GM18517 (cell line): ENCODE data around the gene ZNF536.

ENCODE experiments used
- ATAC-seq: cut with Tn5 transposase; IDR thresholded peaks from one replicate; pipeline ENCODE4 v1.9.1; 2021; ENCODE audit warnings: mild to moderate bottlenecking, moderate library complexity; ENCODE audit not compliant: unreplicated experiment

Gene ZNF536

GRCh38 chr19:30371960-30372824, at the start of gene ZNF536:
ZNF536 (plus strand) TSS chr19:30372384; CDS start chr19:30443563, 71,179 bp downstream.
- ATAC-seq: no peak

- no peak for ATAC-seq
Observed at GRCh38 chr19:30322641-30323320, 49.4 kb upstream of the ZNF536 start.

DNA sequence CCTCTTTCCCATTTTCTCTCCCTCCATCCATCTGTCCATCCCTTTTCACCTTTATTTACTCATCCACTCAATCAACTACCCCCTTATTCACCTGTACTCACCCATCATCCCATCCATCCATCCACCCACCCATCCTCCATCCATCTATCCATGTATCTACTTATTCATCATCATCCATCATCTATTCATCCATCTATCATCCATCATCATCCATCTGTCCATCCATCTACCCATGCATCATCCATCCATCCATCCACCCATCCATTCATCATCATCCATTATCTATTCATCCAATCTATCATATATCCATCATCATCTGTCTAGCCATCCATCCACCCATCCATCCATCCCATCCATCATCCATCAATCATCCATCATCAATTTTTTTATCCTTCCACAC, 48.3 kb upstream of the ZNF536 start:
- ATAC-seq: no peak

DNA sequence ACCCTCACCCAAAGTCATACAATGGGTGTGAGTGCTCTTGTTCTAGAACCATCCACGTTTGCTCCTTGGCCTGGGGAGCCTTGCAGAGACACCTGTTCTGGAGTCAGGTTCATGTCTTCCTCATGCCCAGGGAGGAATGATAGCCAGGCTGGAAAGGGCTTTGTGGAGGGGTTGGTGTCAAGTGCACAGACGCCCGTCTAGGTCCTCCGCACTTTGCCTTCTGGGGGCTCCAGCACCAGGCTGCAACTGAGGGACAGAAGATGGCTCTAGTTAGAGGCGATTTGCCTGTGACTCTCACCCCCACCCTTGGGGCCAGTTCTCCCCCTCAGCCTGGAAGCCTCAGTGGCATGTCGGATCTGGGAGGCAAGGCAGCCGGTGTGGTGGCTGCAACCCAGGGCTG, 47.2 kb upstream of the ZNF536 start:
- ATAC-seq: no peak

- no peak for ATAC-seq
Observed at GRCh38 chr19:30325676-30326392, 46.4 kb upstream of the ZNF536 start.

GRCh38 chr19:30326393-30326710, 45.8 kb upstream of the ZNF536 start:
- no peak for ATAC-seq

- no peak for ATAC-seq
Observed at GRCh38 chr19:30327331-30327730, 44.9 kb upstream of the ZNF536 start.

DNA sequence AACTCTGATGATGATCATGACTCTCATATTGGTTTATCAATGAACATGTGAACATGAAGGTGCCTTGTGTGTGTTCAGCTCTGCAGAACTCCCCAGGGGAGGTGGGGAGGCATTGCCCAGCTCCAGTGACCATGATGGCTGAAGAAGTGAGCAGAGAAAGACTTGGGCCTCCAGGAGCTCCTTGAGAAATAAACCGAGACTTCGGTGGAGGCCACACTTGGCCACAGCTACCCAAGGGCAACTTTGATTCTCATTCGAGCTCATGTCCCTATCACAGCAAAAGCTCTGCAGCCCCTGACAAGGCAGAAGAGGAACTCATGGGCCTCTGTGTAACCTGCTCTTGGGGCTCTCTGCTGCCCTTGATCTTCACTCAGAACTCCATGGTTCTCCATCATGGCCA, 44.1 kb upstream of the ZNF536 start:
- ATAC-seq: no peak

- ATAC-seq: no peak
Observed at GRCh38 chr19:30330266-30330665, 41.9 kb upstream of the ZNF536 start.

DNA sequence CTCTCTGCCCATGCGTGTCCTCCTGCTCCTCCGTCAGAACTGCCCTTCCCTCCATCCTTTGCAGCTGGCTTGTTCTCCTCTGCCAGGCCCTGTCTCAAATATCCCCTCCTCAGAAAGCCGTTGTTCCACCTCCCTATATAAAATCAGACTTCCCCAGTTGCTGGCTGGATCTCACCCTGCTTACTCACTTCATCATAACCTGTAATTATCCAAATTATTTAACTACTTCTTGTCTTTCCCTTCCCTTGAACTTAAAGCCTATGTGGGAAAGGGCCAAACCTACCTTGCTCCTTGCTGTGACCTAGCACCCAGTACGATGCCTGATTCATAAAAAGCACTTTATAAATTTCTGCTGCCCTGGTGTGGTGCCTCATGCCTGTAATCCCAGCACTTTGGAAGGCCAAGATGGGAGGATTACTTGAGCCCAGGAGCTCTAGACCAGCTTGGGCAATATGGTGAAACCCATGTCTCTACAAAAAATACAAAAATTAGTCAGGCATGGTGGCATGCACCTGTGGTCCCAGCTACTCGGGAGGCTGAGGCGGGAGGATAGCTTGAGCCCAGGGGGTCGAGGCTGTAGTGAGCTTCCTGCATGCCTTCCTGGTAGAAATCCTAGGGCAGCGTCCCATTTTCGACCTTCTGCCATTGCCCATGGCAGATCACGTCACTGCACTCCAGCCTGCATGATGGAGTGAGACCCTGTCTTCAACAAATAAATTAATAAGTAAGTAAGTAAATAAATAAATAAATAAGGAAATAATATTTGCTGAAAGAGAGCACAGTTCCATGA, 39.5 kb upstream of the ZNF536 start:
- no peak for ATAC-seq

DNA sequence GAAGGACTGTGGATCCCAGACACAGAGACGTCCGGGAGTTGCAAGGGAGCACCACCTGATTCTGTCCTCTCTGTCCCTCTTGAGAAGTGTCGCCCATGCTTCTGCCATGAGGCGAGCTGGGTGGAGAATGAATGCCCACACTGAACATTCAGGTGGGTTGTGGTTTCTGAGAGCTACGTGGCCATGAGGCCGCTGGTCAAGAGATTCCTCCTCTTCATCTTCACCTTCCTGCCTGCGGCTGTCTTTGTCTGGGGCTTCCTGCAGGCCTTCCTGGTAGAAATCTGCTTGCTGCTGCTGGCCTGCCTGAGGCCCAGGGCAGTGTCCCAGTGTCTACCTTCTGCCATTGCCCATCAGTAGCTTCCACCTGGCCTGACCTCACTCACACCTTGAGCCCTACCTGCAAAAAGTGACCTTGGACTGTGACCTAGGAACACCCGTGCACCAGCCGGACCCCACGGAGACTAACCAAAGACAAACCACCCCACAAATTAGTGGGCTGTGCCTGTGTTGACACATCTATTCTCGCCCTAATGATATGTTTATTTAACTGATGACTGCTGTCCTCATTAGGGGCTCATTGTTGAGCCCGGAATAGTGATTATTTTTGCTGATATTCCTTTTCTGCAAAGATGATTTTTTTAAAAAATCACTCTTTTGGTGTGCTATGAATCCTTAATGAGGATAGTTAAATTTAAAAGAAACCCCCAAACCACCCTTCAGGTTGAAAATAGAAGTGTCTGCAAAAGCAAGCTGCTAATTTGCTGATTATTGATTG, 38.7 kb upstream of the ZNF536 start:
- no peak for ATAC-seq

- no peak for ATAC-seq
Observed at GRCh38 chr19:30334841-30335240, 37.3 kb upstream of the ZNF536 start.

- no peak for ATAC-seq
Observed at GRCh38 chr19:30335306-30335886, 36.8 kb upstream of the ZNF536 start.

DNA sequence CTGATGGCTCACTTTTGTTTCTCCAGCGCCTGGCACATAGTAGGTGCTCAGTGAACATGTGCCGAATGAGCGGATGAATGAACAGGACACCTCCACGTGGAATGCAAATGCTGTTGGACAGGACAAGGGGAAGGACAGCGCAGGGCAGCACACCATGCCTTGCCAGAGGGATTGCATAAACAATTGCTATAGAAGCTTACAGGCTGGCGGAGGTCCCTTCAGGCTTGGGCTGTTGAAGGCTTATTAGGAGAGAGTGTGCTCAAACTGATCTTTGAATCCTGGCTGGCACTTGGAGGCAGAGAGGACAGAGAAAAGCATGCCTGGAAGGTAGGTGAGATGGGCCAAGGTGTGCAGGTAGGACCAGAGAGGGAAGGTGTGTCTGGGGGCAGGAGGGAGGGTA, 35.9 kb upstream of the ZNF536 start:
- no peak for ATAC-seq

GRCh38 chr19:30338041-30338456, 34.1 kb upstream of the ZNF536 start:
- no peak for ATAC-seq

DNA sequence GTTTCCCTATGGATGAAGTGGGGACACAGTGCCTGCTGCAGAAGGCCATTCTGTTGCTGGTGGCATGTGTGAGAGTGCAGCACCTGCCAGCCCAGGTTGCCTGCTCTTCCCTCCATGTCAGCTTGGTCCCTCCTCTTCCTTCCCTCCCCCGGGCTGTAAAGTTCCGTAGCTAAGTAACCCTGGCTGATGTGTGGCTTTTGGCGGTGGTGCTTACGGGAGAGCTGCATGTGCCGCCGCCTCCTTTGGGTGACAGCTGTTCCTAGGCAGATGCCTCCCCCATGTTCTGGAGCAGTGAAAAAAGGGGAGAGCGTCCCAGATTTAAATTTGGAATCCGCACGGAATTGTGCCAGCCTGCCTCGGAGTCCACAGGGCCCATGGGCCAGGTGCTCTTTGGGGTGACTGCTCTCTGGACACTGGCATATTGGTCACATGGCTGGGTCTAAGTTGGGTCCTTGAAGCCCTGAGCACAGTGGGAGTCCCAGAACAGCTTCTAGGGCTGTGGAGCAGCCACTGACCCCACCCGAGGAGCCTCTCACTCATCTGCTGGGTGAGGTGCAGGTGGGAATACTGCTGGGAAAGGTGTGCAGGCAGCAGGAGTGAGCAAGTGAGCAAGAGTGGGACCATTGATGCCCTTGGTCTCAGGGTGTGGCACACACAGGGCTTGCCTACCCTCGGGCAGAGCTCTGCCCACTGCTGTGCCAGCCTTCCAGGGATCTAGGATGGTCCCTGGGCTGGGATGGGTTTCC, 33.1 kb upstream of the ZNF536 start:
- ATAC-seq: no peak

- ATAC-seq: no peak
Observed at GRCh38 chr19:30339624-30340525, 32.3 kb upstream of the ZNF536 start.
